HUES64 (cell line): ENCODE measurements around the gene MROH2A.
A peak's percentile ranks its signal among the peaks of the same experiment; 100 is the strongest.

Experiments
- H3K27ac ChIP-seq: 2 replicates; pipeline ENCODE4 v1.7.0; 2013; ENCODE audit warnings: low read depth, low read length, inconsistent platforms
- H3K27me3 ChIP-seq: 2 replicates; pipeline ENCODE4 v1.6.1; 2013; ENCODE audit warnings: mild to moderate bottlenecking, low read length; ENCODE audit not compliant: insufficient read depth
- H3K36me3 ChIP-seq: 2 replicates; pipeline ENCODE4 v1.6.1; 2013; ENCODE audit warnings: mild to moderate bottlenecking, low read length; ENCODE audit not compliant: insufficient read depth
- H3K4me1 ChIP-seq: 2 replicates; pipeline ENCODE4 v1.6.1; 2013; ENCODE audit warnings: mild to moderate bottlenecking, low read length, moderate library complexity; ENCODE audit not compliant: insufficient read depth
- H3K4me3 ChIP-seq: 2 replicates; pipeline ENCODE4 v1.5.1; 2013; ENCODE audit warnings: mild to moderate bottlenecking, low read length, moderate library complexity
- H3K9ac ChIP-seq: 2 replicates; pipeline ENCODE4 v1.6.1; 2013; ENCODE audit warnings: mild to moderate bottlenecking, low read depth, low read length
- H3K9me3 ChIP-seq: 2 replicates; pipeline ENCODE4 v1.6.1; 2013; ENCODE audit warnings: low read depth, low read length; ENCODE audit not compliant: insufficient read depth
- WGBS: fragments of 150-250, 120-280 bp; methylation state at CpG from one replicate; pipeline ENCODE4 v1.1.7; 2013; ENCODE audit warnings: missing lambda C conversion rate; 5-methylcytosine and 5-hydroxymethylcytosine counted together

Gene MROH2A

GRCh38 chr2:233833345-233833744, 55.2 kb downstream of the MROH2A start:
- H3K36me3 ChIP-seq = peaks cover 46% of the 10 kb centered on the region
- 92% methylated on average over 9 of the region's 10 CpGs for whole genome bisulfite sequencing
- peaks cover 4% of the 10 kb centered on the region; the same call in 1 of the 2 replicates for H3K4me1 ChIP-seq
- no peaks in the 10 kb centered on the region for H3K9me3 ChIP-seq
- H3K27ac ChIP-seq = peak overlapping the region; percentile 40; the same call in 1 of the 2 replicates
- H3K27me3 ChIP-seq = no peaks in the 10 kb centered on the region
- no peak overlapping the region for H3K9ac ChIP-seq
- no peak overlapping the region for H3K4me3 ChIP-seq

DNA sequence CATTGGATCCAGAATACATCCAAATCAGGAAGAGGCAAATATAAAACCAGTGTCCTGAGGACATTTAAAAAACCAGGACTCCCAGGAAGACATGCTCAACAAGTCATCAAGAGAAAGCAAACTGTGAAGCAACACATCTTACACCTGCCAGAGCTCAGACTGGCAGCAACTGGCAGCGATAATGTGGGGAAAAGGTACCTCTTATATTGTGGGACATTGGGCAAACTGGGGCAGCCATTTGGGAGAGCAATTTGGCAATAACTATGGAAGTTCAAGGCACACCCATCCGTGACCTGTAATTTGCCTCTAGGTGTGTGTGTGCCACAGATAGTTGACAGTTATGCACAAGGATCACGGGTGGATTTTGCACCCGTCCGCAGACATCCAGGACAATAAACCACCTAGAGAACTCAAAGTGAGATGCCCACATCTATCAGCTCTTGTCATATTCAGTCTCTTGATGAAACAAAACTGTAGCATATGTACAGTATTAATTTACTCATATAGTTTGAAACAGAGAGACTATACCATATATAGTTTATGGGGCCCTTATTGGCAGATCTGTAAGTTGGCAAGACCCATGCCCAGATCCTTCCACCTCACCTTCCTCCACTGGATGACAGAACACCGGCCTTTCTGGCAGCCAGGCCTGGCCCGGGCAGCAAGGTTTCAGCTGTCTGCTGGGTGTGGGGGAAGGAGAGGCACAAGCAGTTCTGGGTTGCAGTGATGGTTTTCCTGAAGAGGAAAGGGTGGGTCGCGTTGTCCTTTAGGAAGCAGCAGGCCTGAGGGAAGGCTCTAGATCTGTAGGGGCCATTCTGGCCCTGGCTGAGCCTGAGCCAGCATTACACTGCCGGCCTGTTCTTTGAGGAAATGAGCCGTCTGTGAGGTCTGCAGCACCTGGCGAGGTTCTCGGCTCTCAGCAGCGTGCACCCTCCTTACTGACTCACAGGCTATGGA, 57.4 kb downstream of the MROH2A start:
- 97% methylated on average over 14 of the region's 14 CpGs for WGBS
- Histone ChIP-seq H3K9me3 (no peaks in the 10 kb centered on the region), H3K9ac (no peak overlapping the region), H3K27me3 (no peaks in the 10 kb centered on the region), H3K4me1 (peaks cover 4% of the 10 kb centered on the region; the same call in 1 of the 2 replicates), H3K4me3 (no peak overlapping the region), H3K27ac (no peak overlapping the region), H3K36me3 (peaks cover 67% of the 10 kb centered on the region)

DNA sequence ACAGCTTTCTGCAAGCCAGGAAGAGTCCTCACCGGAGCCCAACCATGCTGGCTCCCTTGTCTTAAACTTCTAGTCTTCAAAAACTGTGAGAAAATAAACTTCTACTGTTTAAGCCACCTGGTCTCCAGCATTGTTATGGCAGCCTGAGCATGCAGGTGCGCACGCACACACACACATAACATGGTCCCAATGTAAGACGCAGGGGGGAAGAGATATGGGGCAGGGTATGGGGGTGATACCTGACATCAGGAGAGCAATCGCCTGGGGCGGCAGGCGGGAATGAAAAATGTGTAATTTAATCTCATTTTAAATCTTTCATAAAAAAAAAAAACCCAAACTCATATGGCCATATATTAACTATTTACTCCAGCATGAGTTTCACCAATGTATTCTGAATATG, 58.2 kb downstream of the MROH2A start:
- Histone ChIP-seq H3K4me1 (peaks cover 4% of the 10 kb centered on the region; the same call in 1 of the 2 replicates), H3K27ac (no peak overlapping the region), H3K9ac (no peak overlapping the region; the same call in 1 of the 2 replicates), H3K9me3 (no peaks in the 10 kb centered on the region), H3K4me3 (no peak overlapping the region), H3K36me3 (peaks cover 76% of the 10 kb centered on the region), H3K27me3 (no peaks in the 10 kb centered on the region)
- WGBS = 95% methylated on average over 4 of the region's 7 CpGs

DNA sequence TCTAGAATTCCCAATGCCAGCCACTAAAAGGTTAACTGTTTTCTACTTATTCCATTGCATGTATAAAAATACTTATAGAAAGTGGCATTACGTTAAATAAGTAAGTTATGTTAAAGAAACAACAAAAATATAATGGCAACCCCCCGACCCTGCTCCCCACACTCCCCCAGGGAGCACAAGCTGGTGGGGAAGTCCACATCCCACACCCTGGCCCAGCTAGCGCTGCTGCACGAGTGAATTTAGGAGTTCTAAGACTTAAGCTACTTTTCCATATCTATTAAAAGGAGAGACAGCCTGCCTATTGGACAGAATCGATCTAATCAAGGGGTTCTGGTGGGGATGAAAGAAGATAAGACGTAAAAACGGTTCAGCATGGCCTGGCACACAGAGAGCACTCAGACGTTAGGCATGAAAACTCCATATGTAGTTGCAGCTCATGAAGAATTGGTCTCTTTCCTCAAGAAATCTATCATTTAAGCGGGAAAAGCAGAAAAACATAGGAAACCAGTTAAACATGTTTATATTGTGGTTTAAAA, 59.6 kb downstream of the MROH2A start:
- Histone ChIP-seq H3K36me3 (peaks cover 90% of the 10 kb centered on the region), H3K4me1 (peaks cover 4% of the 10 kb centered on the region; the same call in 1 of the 2 replicates), H3K27me3 (no peaks in the 10 kb centered on the region), H3K27ac (no peak overlapping the region), H3K4me3 (no peak overlapping the region), H3K9me3 (no peaks in the 10 kb centered on the region), H3K9ac (no peak overlapping the region)
- WGBS = 95% methylated on average over 8 of the region's 9 CpGs

- H3K27me3 ChIP-seq = no peaks in the 10 kb centered on the region
- no peak overlapping the region for H3K4me3 ChIP-seq
- peaks cover 1% of the 10 kb centered on the region; the same call in 1 of the 2 replicates for H3K4me1 ChIP-seq
- no peak overlapping the region for H3K27ac ChIP-seq
- no peak overlapping the region for H3K9ac ChIP-seq
- 91% methylated on average over 7 of the region's 7 CpGs for WGBS
- peaks cover 95% of the 10 kb centered on the region for H3K36me3 ChIP-seq
- H3K9me3 ChIP-seq = no peaks in the 10 kb centered on the region
Observed at GRCh38 chr2:233838251-233838650, 60.1 kb downstream of the MROH2A start.

- Histone ChIP-seq H3K36me3 (peaks cover 100% of the 10 kb centered on the region), H3K9ac (0 out of 2 replicates have a peak overlapping the region, but pooled peaks have one; percentile 16), H3K27ac (no peak overlapping the region), H3K27me3 (no peaks in the 10 kb centered on the region), H3K4me3 (no peak overlapping the region), H3K9me3 (no peaks in the 10 kb centered on the region), H3K4me1 (no peaks in the 10 kb centered on the region)
- WGBS = 91% methylated on average over 12 of the region's 12 CpGs
Observed at GRCh38 chr2:233838726-233839446, 60.8 kb downstream of the MROH2A start.

DNA sequence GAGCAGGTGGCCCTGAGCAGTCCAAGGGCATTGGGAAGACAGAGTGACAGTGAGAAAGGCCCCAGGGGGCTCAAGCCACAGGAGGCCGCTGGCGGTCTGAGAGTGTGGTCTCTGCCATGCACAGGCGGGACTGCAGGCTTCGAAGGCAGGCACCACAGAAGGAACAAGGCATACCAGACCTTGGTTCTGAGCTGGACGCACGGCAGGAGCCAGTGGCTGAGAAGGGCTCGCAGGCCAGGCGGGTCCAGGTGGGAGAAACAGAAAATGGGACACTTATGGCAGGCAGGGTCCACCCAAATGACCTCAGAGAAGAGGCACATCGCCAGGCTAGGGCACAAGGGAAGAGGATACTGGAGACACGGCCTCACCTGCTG, 61.3 kb downstream of the MROH2A start:
- H3K27ac ChIP-seq = no peak overlapping the region
- H3K27me3 ChIP-seq = no peaks in the 10 kb centered on the region
- 93% methylated on average over 10 of the region's 10 CpGs for WGBS
- 0 out of 2 replicates have a peak overlapping the region, but pooled peaks have one; percentile 16 for H3K9ac ChIP-seq
- H3K4me3 ChIP-seq = no peak overlapping the region
- peaks cover 100% of the 10 kb centered on the region for H3K36me3 ChIP-seq
- H3K9me3 ChIP-seq = no peaks in the 10 kb centered on the region
- H3K4me1 ChIP-seq = no peaks in the 10 kb centered on the region

GRCh38 chr2:233840520-233840919, 62.4 kb downstream of the MROH2A start:
- Histone ChIP-seq H3K27me3 (no peaks in the 10 kb centered on the region), H3K9me3 (no peaks in the 10 kb centered on the region), H3K4me1 (no peaks in the 10 kb centered on the region), H3K36me3 (peaks cover 100% of the 10 kb centered on the region), H3K27ac (no peak overlapping the region), H3K9ac (no peak overlapping the region), H3K4me3 (no peak overlapping the region)
- WGBS = 98% methylated on average over 9 of the region's 9 CpGs

DNA sequence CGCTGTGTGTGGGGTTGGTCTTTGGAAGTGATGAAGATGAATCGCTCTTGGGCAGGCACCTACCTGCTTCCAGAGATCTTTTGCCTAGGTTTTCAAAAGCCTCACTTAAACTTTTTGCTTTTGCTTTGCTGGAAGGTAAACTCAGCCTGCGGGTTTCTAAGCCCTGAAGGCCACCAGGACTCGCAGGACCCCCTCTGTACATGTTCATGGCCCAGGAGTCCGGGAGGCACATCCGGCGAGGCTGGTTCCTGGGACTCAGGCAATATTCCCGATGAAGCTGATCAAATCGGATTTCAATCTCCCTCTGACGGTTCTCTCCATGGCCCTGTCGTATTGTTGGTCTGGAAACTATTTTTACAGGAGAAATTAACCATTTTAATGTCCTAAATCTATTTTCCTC, 63.1 kb downstream of the MROH2A start:
- Histone ChIP-seq H3K9ac (no peak overlapping the region), H3K9me3 (no peaks in the 10 kb centered on the region)
- WGBS = 96% methylated on average over 11 of the region's 11 CpGs

DNA sequence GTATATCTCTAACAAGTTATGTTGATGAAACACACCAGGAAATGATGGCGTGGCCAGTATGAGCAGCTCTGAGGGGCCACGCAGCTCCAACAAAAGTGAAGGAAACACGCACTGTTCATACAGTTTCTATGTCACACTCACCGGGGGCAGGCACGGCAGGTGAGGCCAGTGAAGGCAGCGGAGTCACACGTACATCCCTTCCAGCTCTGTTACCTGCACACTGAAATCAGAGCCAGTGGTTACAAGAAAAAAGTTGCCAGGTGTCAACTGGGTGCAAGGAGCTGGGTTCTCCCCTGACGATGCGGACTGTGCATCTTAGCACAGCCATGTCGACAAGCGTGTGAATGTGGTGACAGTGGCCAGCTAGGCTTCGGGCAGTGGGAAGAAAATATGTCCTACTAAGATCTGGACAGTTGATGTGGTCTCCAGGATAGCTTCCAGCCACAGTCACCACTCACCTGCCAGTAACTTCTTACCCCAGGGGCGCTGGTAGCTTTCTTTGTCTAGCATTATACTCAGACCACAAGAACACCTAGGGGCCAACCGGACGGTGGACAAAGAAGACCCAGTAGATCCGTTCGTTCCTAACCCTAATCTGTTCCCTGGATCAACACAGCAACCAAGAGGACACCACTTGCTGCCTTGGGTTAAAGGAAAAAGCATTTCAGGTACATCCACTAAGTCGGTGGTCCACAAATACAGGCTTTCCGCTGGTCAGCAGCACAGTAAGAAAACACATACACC, 66.1 kb downstream of the MROH2A start:
- no peaks in the 10 kb centered on the region for H3K27me3 ChIP-seq
- H3K36me3 ChIP-seq = peaks cover 100% of the 10 kb centered on the region
- no peaks in the 10 kb centered on the region for H3K4me1 ChIP-seq
- H3K4me3 ChIP-seq = no peak overlapping the region
- WGBS = 91% methylated on average over 19 of the region's 19 CpGs
- no peak overlapping the region for H3K9ac ChIP-seq
- no peak overlapping the region for H3K27ac ChIP-seq
- no peaks in the 10 kb centered on the region for H3K9me3 ChIP-seq

More for the DNA sequence above, 63.1 kb downstream of the MROH2A start:
- H3K27me3 ChIP-seq = no peaks in the 10 kb centered on the region
- no peaks in the 10 kb centered on the region for H3K4me1 ChIP-seq
- no peak overlapping the region for H3K27ac ChIP-seq
- no peak overlapping the region for H3K4me3 ChIP-seq
- H3K36me3 ChIP-seq = peaks cover 100% of the 10 kb centered on the region
